Kidney (tissue), 14 donors: ENCODE measurements around the gene RRAD. TPM values are rescaled to one million over a fixed set of nuclear protein-coding genes. Genes with fewer than 3 reads are reported as not detected.
"Not testable (repeated sequence)": the region's sequence is repeated elsewhere in the genome, so short reads cannot be mapped to it uniquely, and the experiment has no call there.

Source experiments
- DNase-seq, 5 donors: peaks; one replicate each; pipeline ENCODE4 v3.0.0-alpha.2; 2013 to 2020
- FAIRE-seq: peaks from 2 replicates; lab custom pipeline; 2012; peaks lifted over from hg19 to GRCh38; lab: Jason Lieb, UNC
- H3K27ac ChIP-seq, 2 donors: one replicate each; pipeline ENCODE4 v1.7.0; 2013; ENCODE audit warnings: low read depth in 2 of 2, low read length in 2 of 2, inconsistent platforms in 1 of 2
- H3K27me3 ChIP-seq: one replicate; pipeline ENCODE4 v1.7.1; 2013; ENCODE audit warnings: low read length, inconsistent platforms; ENCODE audit not compliant: control insufficient read depth, insufficient read depth
- H3K36me3 ChIP-seq, 3 donors: one replicate each; pipeline versions ENCODE4 v1.7.0 to v1.7.1; 2013; ENCODE audit warnings: low read length in 3 of 3, control low read depth in 1 of 3, inconsistent platforms in 1 of 3; ENCODE audit not compliant: insufficient read depth in 3 of 3, control insufficient read depth in 2 of 3
- H3K4me1 ChIP-seq, 3 donors: one replicate each; pipeline versions ENCODE4 v1.7.0 to v1.7.1; 2013; ENCODE audit warnings: low read length in 3 of 3, inconsistent platforms in 1 of 3, low read depth in 1 of 3; ENCODE audit not compliant: control insufficient read depth in 2 of 3, insufficient read depth in 2 of 3
- H3K4me3 ChIP-seq, 3 donors: one replicate each; pipeline versions ENCODE4 v1.7.0 to v1.8.1; 2013; ENCODE audit warnings: low read length in 3 of 3, control low read depth in 1 of 3, inconsistent platforms in 1 of 3
- H3K9ac ChIP-seq, 3 donors: one replicate each; pipeline versions ENCODE4 v1.7.0 to v1.7.1; 2013; ENCODE audit warnings: low read length in 3 of 3, control low read depth in 1 of 3, inconsistent platforms in 1 of 3
- H3K9me3 ChIP-seq, 3 donors: one replicate each; pipeline versions ENCODE4 v1.7.0 to v1.7.1; 2013; ENCODE audit warnings: low read length in 3 of 3, control low read depth in 1 of 3, inconsistent platforms in 1 of 3; ENCODE audit not compliant: control insufficient read depth in 2 of 3, insufficient read depth in 1 of 3
- CTCF ChIP-seq: IDR thresholded peaks from 3 replicates; pipeline ENCODE4 v1.5.1; 2012; ENCODE audit warnings: mild to moderate bottlenecking, moderate library complexity, borderline replicate concordance; ENCODE audit not compliant: insufficient read depth; ENCODE audit errors: extremely low read depth
- intact Hi-C: fragments of 100-400 bp; cut with DNase I; formaldehyde crosslinking; loops from one replicate; pipeline ENCODE4 v1.11.1; 2022
- polyA plus RNA-seq: library from polyadenylated mRNA; stranded (reverse); fragments of 350-450 nt; fragmentation: Illumina TruSeq; extraction: RNeasy Lipid Tissue Mini Kit (QIAGEN cat#74804); gene quantifications from one replicate; pipeline ENCODE4 v1.2.3, GENCODE V29; 2014; ENCODE audit warnings: low read depth, low replicate concordance; ENCODE audit not compliant: insufficient read depth
- total RNA-seq: library from RNA; stranded (reverse); fragmentation: NEBNext Ultra II Directional; extraction: Animal tissue kit (Norgen Biotek cat#: 25700); gene quantifications from one replicate; pipeline ENCODE4 v1.2.1, GENCODE V29; 2021
- donor health status: control.
- donor health status: control.
- donor health status: control.
- donor health status: control.
- donor health status: control.
- donor health status: DM: yes; HTN: yes; CAD: no.
- donor health status: Normal renal cell carcinoma (clear cell type).

The RRAD gene
- total and polyA plus RNA-seq, 2 donors from 2014 or later = 14.3 to 90.9 TPM

GRCh38 chr16:66898933-66899309 is 26.4 kb downstream of the RRAD start:
- Histone ChIP-seq H3K27ac (peak overlapping the region; percentile 92 to 94), H3K4me3 (no peak overlapping the region), H3K4me1 (peaks cover 0 to 38% (median 23%) of the 10 kb centered on the region in 3 donors), H3K27me3 (no peaks in the 10 kb centered on the region), H3K9me3 (no peaks in the 10 kb centered on the region), H3K9ac (peak overlapping the region in 1 of 3 donors; percentile 78), H3K36me3 (no peaks in the 10 kb centered on the region)
- intact Hi-C loops = no loop called here
- no peak for DNase-seq
- no peak for TF ChIP-seq CTCF
- no peak for FAIRE-seq

GRCh38 chr16:66898207-66898606 is 27.1 kb downstream of the RRAD start:
- no peak for FAIRE-seq
- H3K36me3 ChIP-seq = no peaks in the 10 kb centered on the region
- no peaks in the 10 kb centered on the region for H3K9me3 ChIP-seq
- peak in 1 of 5 donors; percentile 76 for DNase-seq
- H3K4me1 ChIP-seq = peaks cover 0 to 36% (median 23%) of the 10 kb centered on the region in 3 donors
- no peak overlapping the region for H3K4me3 ChIP-seq
- no peaks in the 10 kb centered on the region for H3K27me3 ChIP-seq
- no peak overlapping the region for H3K9ac ChIP-seq
- intact Hi-C loops = no loop called here
- TF ChIP-seq CTCF = no peak
- H3K27ac ChIP-seq = no peak overlapping the region

GRCh38 chr16:66896682-66897081 is 28.7 kb downstream of the RRAD start:
- H3K9me3 ChIP-seq, H3K4me3 ChIP-seq, H3K27me3 ChIP-seq, FAIRE-seq, H3K36me3 ChIP-seq, H3K9ac ChIP-seq, intact Hi-C loops, H3K27ac ChIP-seq: not testable (repeated sequence)
- DNase-seq = peak in 1 of 5 donors; percentile 10
- H3K4me1 ChIP-seq = peaks cover 0 to 33% (median 23%) of the 10 kb centered on the region in 3 donors

GRCh38 chr16:66895999-66896398 is 29.3 kb downstream of the RRAD start:
- intact Hi-C loops = no loop called here
- Histone ChIP-seq H3K27me3 (no peaks in the 10 kb centered on the region), H3K9ac (no peak overlapping the region), H3K4me3 (no peak overlapping the region), H3K9me3 (no peaks in the 10 kb centered on the region), H3K27ac (no peak overlapping the region), H3K36me3 (no peaks in the 10 kb centered on the region), H3K4me1 (peaks cover 0 to 27% (median 20%) of the 10 kb centered on the region in 3 donors)
- DNase-seq = peak in 1 of 5 donors; percentile 58
- no peak for TF ChIP-seq CTCF
- no peak for FAIRE-seq
